ENCODE measurements around the gene PPEF1. TPM values are rescaled to one million over a fixed set of nuclear protein-coding genes. Genes with fewer than 3 reads are reported as not detected.

Gene PPEF1
- total RNA-seq, 1 donor from 2014 or later, result not detected

Other genes with a start within 250 kb of the PPEF1 start
- gene RS1, start 35.5 kb upstream of the PPEF1 start, total RNA-seq, result not detected in 2 replicates